Hepatocyte (in vitro differentiated cells): ENCODE measurements around the gene TOGARAM1. TPM values are rescaled to one million over a fixed set of nuclear protein-coding genes. Genes with fewer than 3 reads are reported as not detected.

Experiments used
- DNase-seq: peaks from one replicate; pipeline ENCODE4 v3.0.0-alpha.2; 2016; ENCODE audit warnings: low spot score
- H2AFZ ChIP-seq: fragments of 200-600 bp; sonication (generic); 2 replicates; pipeline ENCODE4 v1.6.0; 2016; ENCODE audit warnings: antibody characterized with exemption, mild to moderate bottlenecking
- H3K27ac ChIP-seq: fragments of 200-600 bp; sonication (generic); 2 replicates; pipeline ENCODE4 v1.5.1; 2016; ENCODE audit warnings: mild to moderate bottlenecking
- H3K27me3 ChIP-seq: fragments of 200-600 bp; sonication (generic); 2 replicates; pipeline ENCODE4 v1.6.1; 2016
- H3K36me3 ChIP-seq: fragments of 200-600 bp; sonication (generic); replicated peaks from 2 replicates; pipeline ENCODE4 v1.5.1; 2016; ENCODE audit warnings: low read depth; ENCODE audit not compliant: insufficient read depth
- H3K4me1 ChIP-seq: fragments of 200-600 bp; sonication (generic); 2 replicates; pipeline ENCODE4 v1.5.1; 2016; ENCODE audit warnings: mild to moderate bottlenecking, moderate library complexity; ENCODE audit not compliant: insufficient read depth
- H3K4me2 ChIP-seq: fragments of 200-600 bp; sonication (generic); 2 replicates; pipeline ENCODE4 v1.6.0; 2016
- H3K4me3 ChIP-seq: fragments of 200-600 bp; sonication (generic); 2 replicates; pipeline ENCODE4 v1.5.1; 2016; ENCODE audit warnings: mild to moderate bottlenecking
- H3K79me2 ChIP-seq: fragments of 200-600 bp; sonication (generic); 2 replicates; pipeline ENCODE4 v1.6.0; 2017; ENCODE audit warnings: mild to moderate bottlenecking
- H3K9me2 ChIP-seq: fragments of 200-600 bp; sonication (generic); replicated peaks from 2 replicates; pipeline ENCODE4 v1.6.0; 2017; ENCODE audit warnings: mild to moderate bottlenecking; ENCODE audit not compliant: insufficient read depth
- H3K9me3 ChIP-seq: fragments of 200-600 bp; sonication (generic); 2 replicates; pipeline ENCODE4 v1.5.1; 2016; ENCODE audit warnings: low read depth, mild to moderate bottlenecking
- H4K20me1 ChIP-seq: fragments of 200-600 bp; sonication (generic); 2 replicates; pipeline ENCODE4 v1.6.0; 2016; ENCODE audit warnings: mild to moderate bottlenecking; ENCODE audit not compliant: insufficient read depth, poor library complexity, severe bottlenecking
- CTCF ChIP-seq: fragments of 200-600 bp; sonication (generic); IDR thresholded peaks from 2 replicates; pipeline ENCODE4 v1.5.1; 2016; ENCODE audit warnings: antibody characterized with exemption, mild to moderate bottlenecking; ENCODE audit not compliant: poor library complexity
- EZH2 ChIP-seq: fragments of 200-600 bp; sonication (generic); IDR thresholded peaks from 2 replicates; pipeline ENCODE4 v1.6.1; 2016; ENCODE audit warnings: antibody characterized with exemption, mild to moderate bottlenecking, borderline replicate concordance
- EZH2phosphoT487 ChIP-seq: fragments of 200-600 bp; sonication (generic); IDR thresholded peaks from one replicate; pipeline ENCODE4 v1.6.1; 2018; ENCODE audit warnings: antibody characterized with exemption, mild to moderate bottlenecking, low read depth, moderate library complexity; ENCODE audit not compliant: unreplicated experiment, severe bottlenecking
- WGBS: methylation state at CpG from one replicate; pipeline ENCODE4 v1.1.6; 2016; ENCODE audit warnings: low lambda C conversion rate; ENCODE audit errors: missing lambda C conversion rate; 5-methylcytosine and 5-hydroxymethylcytosine counted together
- polyA plus RNA-seq: library from polyadenylated mRNA; unstranded; fragments of >200 nt; fragmentation: Nextera tagmentation; extraction: Ambion mirVana; gene quantifications from 2 replicates; pipeline ENCODE4 v1.2.1, GENCODE V29; 2016
- total RNA-seq: library from RNA; depleted of rRNA; stranded (reverse); fragments of >200 nt; gene quantifications from 2 replicates; pipeline ENCODE4 v1.2.3, GENCODE V29; 2014

The TOGARAM1 gene
- total and polyA plus RNA-seq, 2 experiments from 2014 or later: 9.3 to 36.2 TPM

- no peaks in the 10 kb centered on the region for H3K9me2 ChIP-seq
- no peak for DNase-seq
- no peak for TF ChIP-seq EZH2phosphoT487
- no peak for TF ChIP-seq CTCF
- TF ChIP-seq EZH2: no peak
- no peaks in the 10 kb centered on the region for H3K36me3 ChIP-seq
- no peak overlapping the region for H3K27ac ChIP-seq
- WGBS: 94% methylated on average over 3 of the region's 3 CpGs
- peaks cover 25% of the 10 kb centered on the region for H3K4me1 ChIP-seq
- H3K27me3 ChIP-seq: no peaks in the 10 kb centered on the region
- H3K4me3 ChIP-seq: no peak overlapping the region
- peaks cover 9% of the 10 kb centered on the region for H4K20me1 ChIP-seq
- peaks cover 89% of the 10 kb centered on the region for H3K79me2 ChIP-seq
- no peak overlapping the region for H2AFZ ChIP-seq
- H3K4me2 ChIP-seq: no peak overlapping the region
- no peaks in the 10 kb centered on the region for H3K9me3 ChIP-seq
Measured at GRCh38 chr14:44956866-44957265, 5.1 kb upstream of the TOGARAM1 start.

- 88% methylated on average over 3 of the region's 3 CpGs for WGBS
- H4K20me1 ChIP-seq: peaks cover 22% of the 10 kb centered on the region
- peaks cover 87% of the 10 kb centered on the region for H3K79me2 ChIP-seq
Measured at GRCh38 chr14:44959538-44959937, 2.5 kb upstream of the TOGARAM1 start.

GRCh38 chr14:44960146-44960545 is 1.8 kb upstream of the TOGARAM1 start:
- Histone ChIP-seq H3K4me2 (peak overlapping the region; percentile 80), H3K4me1 (peaks cover 25% of the 10 kb centered on the region), H3K36me3 (no peaks in the 10 kb centered on the region), H3K27ac (peak overlapping the region; percentile 82), H4K20me1 (peaks cover 28% of the 10 kb centered on the region), H3K9me2 (no peaks in the 10 kb centered on the region), H2AFZ (no peak overlapping the region), H3K4me3 (peak overlapping the region; percentile 1), H3K9me3 (no peaks in the 10 kb centered on the region), H3K79me2 (peaks cover 87% of the 10 kb centered on the region), H3K27me3 (no peaks in the 10 kb centered on the region)
- 60% methylated on average over 2 of the region's 2 CpGs for WGBS
- TF ChIP-seq EZH2phosphoT487: no peak
- TF ChIP-seq CTCF: no peak
- TF ChIP-seq EZH2: no peak
- no peak for DNase-seq

More at GRCh38 chr14:44959538-44959937, 2.5 kb upstream of the TOGARAM1 start:
- peak overlapping the region; percentile 1 for H3K4me3 ChIP-seq
- no peak overlapping the region for H2AFZ ChIP-seq
- H3K4me2 ChIP-seq: peak overlapping the region; percentile 80
- no peaks in the 10 kb centered on the region for H3K9me2 ChIP-seq
- TF ChIP-seq EZH2phosphoT487: no peak
- no peaks in the 10 kb centered on the region for H3K36me3 ChIP-seq
- H3K4me1 ChIP-seq: peaks cover 25% of the 10 kb centered on the region
- H3K9me3 ChIP-seq: no peaks in the 10 kb centered on the region
- DNase-seq: no peak
- H3K27ac ChIP-seq: peak overlapping the region; percentile 82
- no peaks in the 10 kb centered on the region for H3K27me3 ChIP-seq

- no peaks in the 10 kb centered on the region for H3K36me3 ChIP-seq
- no peaks in the 10 kb centered on the region for H3K9me3 ChIP-seq
- TF ChIP-seq EZH2phosphoT487 (no peak), CTCF (no peak), EZH2 (no peak)
- peak overlapping the region; percentile 70 for H2AFZ ChIP-seq
- H3K4me1 ChIP-seq: peaks cover 25% of the 10 kb centered on the region
- peak overlapping the region; percentile 47 for H3K4me3 ChIP-seq
- H3K9me2 ChIP-seq: no peaks in the 10 kb centered on the region
- no peaks in the 10 kb centered on the region for H3K27me3 ChIP-seq
- H3K27ac ChIP-seq: peak overlapping the region; percentile 82
- H3K4me2 ChIP-seq: peak overlapping the region; percentile 80
- no peak for DNase-seq
- peaks cover 32% of the 10 kb centered on the region for H4K20me1 ChIP-seq
- 5% methylated on average over 3 of the region's 3 CpGs for WGBS
- H3K79me2 ChIP-seq: peaks cover 87% of the 10 kb centered on the region
Measured at GRCh38 chr14:44960646-44961045, 1.3 kb upstream of the TOGARAM1 start.
